Transverse colon (tissue), 4 donors: ENCODE data around the gene BAZ2B.

ENCODE experiments used
- CTCF ChIP-seq, 5 experiments: fragments of 200-600 bp in 3 of 5; fragments of 450-650 bp in 2 of 5; sonication (generic) in 3 of 5; IDR thresholded peaks; 1 replicate in 2 of 5; 2 replicates in 3 of 5; pipeline ENCODE4 v1.5.1; 2016 to 2017; ENCODE audit warnings: antibody characterized with exemption in 5 of 5, inconsistent platforms in 3 of 5, mild to moderate bottlenecking in 2 of 5, moderate library complexity in 1 of 5
- POLR2AphosphoS5 ChIP-seq, 3 donors: sonication (generic); formaldehyde crosslinking; IDR thresholded peaks; one replicate each; pipeline ENCODE4 v1.6.1; 2016; ENCODE audit warnings: antibody characterized with exemption in 3 of 3

GRCh38 chr2:159445307-159445706, 171.0 kb downstream of the BAZ2B start:
- no peak for TF ChIP-seq POLR2AphosphoS5 (IDR thresholded peaks at IDR 0.05)
- TF ChIP-seq CTCF (IDR thresholded peaks at IDR 0.05): no peak
